ENCODE data around the gene PAX8. TPM values are rescaled to one million over a fixed set of nuclear protein-coding genes. Genes with fewer than 3 reads are reported as not detected.

PAX8 gene
- total RNA-seq, 1 donor from 2014 or later: 0.66 TPM

DNA sequence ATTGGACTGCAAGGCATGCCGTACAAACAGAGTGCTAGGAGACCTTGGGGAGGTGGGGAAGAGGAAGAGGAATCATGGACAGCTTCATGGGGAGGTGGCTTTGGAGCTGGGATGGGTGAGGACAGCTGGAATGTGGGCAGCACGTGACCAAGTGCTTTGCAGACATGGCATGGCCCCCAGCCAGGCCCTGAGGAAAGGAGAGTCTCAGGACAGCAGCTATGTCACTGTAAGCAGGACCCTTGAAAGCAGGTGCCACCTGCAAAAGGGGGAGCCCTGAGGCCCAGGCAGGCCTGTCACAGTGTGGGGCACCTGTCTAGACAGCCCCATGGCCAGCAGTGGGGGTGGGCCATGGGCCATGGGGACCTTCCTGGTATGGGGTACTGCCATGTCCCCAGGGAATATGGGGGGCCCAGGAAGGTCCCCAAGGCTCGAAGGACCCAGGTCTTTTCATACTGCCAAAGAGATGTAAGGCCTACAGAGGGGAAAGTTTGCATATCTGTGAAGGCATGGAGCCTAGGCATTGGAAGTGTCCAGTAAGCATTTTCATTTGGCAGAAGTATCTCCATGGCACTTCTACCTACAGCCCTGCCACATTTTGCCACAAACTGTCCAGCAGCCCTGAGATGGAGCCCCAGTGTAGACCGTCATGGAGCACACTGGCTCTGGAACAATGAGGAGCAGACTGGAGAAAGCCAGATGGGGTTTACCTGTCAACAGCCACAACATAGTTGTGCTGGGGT lies 9.9 kb downstream of the PAX8 start:
- intact Hi-C loops (cut with micrococcal nuclease): no loop called here

DNA sequence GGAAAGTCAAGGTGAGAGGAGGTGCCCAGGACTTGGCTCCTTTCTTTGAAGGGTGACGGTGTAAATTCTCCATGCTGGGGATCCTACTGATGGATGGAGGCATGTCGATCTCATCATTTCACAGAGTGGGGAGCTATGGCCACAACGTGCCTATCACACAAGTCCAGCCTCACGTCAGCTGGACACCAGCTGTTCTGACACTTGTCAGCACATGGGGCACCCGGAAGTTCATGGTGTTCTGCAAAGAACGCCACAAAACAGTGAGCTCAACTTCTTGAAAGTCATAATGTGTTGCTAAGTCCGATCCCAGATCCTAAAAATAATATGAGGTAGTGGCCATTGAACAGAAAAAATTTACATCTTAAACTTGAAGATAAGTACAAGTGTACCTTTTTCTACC lies 12.3 kb downstream of the PAX8 start:
- intact Hi-C loops (cut with micrococcal nuclease): no loop called here

DNA sequence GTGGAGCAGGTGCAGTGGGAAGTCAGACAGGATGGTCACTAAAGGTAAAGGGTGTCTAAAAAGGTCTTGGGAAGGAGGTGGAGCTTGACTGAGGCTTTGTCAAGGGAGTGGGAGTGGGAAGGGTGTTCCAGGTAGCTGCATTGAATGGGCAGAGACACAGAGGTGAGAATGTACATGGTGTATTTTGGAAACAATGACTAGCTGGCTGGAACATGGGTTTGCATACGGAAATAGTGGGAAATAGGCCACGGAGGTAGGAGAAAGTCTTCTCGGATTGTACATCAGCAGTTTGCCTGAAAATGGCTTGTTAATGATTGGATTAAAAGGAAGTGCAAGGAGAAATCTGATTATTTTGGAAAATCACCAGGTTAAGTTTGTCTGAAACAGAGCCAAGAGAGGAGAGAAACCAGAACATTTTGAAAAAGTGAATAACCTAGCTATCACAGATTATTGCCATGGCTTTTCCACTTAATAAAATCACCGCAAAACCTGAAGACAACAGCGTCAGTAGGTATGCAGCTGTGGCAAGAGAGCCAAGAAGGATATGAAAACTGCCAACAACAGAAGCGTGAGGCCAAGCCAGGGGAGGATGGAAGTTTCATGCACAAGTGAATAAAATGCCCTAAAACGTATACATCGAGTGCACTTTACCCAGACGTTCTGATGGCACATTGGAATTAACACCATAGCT lies 13.9 kb downstream of the PAX8 start:
- intact Hi-C loops (cut with micrococcal nuclease): no loop called here

DNA sequence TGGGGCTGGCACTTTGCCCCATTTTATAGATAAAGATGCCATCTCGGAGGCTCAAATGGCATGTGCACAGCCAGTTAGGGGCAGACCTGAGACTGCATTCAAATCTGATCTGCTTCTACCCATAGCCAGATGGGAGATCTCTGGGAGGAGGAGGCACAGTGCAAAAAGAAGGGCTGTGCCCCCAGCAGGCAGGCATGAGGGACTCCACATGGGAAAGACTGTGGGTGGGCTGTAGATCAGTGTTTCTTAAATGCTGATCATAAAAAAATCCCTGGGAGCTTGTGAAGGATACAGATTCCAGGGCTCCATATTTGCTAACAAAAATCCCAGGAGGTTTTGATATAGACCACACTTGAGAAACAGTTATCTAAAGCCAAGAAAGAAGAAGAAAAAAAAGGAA lies 15.2 kb downstream of the PAX8 start:
- intact Hi-C loops (cut with micrococcal nuclease): no loop called here

DNA sequence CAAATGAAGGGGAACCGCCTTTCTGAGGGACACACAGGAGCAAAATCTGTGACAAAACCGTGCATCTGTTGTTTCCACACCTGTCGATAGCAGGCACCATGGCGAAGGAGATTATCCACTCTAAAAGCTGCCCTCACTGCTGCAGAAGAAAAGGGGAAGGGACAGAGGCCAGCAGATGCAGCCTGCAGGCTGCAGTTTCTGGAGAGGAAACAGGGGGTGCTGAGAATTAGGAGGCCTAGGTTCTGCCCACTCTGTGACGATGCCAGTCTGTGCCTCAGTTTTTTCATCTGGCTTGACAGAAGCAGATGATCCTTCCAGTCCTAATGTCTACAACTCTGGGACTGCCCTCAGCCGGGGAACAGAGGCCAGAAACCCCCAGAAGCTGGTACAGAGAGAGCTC lies 17.7 kb downstream of the PAX8 start:
- intact Hi-C loops (cut with micrococcal nuclease): no loop called here

DNA sequence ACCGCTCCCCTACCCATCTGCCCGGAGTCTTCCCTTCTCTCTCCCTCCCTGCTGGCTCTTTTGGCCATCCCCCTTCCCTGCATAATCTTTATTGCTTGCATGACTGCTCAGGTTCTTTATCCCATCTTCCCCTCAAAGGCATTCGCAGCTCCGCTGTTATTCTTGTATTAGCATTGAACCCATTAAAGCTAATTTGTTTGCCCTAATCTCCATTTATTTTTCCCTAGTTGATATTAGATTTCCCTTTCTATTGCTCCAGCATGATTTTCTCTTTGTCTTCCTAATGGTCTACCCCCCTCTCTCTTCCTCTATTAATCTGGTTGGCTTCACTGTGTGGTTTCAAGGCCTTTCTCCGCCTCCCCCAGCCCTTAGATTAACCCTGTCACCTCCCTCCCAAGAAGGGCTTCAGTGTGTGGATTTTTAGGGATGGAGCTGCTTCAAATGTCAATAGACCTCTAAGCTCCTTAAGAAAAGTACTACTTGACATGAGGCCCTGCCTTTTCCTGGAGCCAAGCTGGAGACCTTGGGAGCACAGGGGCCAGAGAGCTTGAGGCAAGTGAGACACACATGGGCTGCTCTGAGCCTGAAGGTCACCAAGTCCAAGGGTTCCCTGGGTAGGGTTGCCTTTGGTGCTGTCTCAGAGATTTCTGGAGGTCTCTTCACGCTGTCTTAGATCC lies 20.1 kb downstream of the PAX8 start:
- intact Hi-C loops (cut with micrococcal nuclease): no loop called here

DNA sequence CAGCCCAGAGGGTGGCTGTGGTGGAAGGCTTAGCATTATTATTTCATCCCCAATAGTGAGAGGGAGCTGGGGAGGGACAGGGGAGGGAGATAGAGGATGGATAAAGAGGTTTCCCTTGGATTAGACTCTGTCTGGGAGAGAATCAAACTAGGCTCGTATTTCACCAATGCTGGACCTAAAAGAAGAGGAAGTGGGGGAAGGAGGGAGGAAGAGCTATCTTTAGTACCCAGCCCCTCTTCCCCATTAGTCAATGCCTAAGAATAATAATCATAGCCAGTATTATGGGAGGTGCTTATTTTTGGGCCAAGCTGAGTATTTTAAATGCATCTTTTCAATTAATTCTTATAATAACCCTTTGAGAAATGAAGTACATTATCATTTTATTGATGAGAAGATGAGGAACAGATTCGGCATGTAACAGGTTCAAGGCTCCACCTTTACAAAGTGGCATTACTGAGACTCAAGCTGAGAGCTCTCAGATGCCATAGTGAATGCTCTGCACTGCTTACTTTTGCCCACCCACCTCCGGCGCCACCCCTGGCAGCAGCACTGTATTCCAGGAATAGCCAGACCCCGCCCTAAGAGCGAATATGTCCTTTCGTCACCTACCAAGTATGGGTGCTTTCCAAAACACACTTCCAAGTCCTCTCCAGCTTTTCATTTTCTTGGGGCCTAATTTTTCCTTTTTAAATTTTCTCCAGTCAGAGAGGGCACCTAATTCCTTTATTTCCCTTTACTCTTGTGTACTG lies 21.0 kb downstream of the PAX8 start:
- intact Hi-C loops (cut with micrococcal nuclease): no loop called here

DNA sequence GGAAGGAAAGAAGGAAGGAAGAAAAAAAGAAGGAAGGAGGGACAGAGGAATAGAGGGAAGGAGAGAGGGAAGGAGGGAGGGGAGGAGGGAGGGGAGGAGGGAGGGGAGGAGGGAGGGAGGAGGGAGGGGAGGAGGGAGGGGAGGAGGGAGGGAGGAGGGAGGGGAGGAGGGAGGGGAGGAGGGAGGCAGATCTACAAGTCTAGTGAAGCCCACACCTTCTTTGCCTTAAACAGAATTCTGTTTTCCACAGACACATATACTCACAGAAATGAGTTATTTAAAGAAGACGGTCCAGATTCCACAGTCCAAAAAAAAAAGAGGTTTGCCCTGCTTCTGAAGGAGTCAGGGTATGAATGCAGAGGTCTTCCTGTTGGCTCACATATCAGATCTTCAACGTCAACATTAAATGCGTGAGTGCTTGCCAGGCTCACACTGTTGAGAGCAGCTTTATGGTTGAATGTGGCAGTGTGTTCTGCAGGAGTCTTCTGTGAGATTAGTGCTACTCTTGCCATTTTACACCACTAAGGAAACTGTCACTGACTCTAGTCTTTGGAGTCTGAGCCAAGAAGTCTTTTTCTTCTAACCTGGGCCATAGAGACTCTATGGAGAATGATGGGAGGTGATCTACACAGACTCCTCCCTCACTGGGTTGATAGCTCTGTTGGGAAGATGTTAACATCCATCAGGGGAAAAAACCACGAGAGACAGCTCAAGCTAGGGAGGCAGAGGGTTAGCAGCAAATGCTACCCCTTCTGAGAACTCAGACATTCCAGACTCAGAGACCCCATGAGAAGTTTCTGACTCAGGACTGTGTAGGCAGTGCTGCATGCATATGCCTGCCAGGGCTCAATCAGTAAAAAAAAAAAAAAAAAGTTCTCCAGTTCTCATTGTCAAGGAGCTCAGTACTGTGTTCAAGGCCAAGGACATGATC lies 23.3 kb downstream of the PAX8 start:
- intact Hi-C loops (cut with micrococcal nuclease): no loop called here

DNA sequence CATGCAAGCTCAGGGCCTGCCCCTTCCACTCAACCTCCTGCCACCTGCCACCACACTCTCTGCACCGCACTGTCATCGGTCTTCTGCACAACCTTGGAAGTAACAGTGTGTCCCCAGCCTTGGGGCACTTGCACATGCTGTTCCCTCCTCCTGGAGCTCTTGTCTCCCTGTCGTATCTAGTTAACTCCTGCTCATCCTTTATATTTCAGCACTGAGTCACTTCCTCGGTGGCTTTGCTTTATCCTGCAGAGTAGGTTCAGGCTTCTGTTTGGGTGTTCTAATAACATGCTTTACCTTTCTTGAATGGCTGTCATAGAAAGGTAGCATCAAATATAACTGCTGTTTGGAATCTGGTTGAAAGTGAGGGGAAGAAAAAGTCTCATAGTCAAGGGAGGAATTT lies 25.3 kb downstream of the PAX8 start:
- intact Hi-C loops (cut with micrococcal nuclease): no loop called here

DNA sequence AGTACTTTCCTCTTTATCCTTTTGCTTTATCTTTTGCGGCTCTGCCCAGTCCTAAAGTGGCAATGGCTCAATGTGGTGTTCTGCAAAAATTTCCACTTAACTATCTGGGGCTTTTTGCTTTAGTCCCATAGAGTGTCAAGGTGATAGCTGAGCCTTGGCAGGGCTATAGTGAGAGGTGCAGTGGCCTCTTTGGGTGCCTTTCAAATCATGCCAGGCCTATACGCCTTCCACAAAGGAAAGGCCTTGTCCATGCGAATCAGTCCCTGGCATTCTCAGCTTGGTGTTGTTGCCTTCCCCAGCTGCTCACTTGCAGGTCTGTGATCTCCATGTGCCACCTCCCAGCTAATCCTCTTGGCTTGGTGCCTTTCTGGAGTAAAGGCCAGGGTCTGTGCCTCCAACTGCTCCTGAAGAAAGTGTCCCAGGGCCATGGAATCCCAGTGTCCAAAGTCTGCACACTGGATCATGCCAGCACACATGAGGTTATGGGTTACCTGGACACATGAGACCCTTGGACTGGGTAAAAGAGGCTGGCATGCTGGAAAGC lies 26.6 kb downstream of the PAX8 start:
- intact Hi-C loops (cut with micrococcal nuclease): no loop called here

DNA sequence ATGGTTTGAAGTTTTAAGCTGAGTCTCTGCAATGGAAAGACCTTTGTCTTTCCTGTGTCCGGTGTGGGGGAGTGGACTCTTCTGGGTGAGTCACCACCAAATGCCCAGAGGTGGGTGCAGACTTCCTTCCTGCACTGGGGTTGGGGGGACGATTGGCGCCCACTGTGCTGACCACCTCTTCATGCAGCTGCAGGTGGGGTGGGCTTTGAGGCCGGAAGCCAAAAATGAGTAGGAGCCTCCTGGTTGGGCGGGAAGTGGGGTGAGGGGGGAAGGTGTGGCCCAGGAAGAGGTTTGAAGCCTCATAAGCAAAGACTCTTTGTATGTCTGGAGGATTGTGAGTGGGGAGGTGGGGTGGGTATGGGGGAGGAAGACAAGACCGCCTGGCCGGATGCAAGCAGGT lies 27.6 kb downstream of the PAX8 start:
- intact Hi-C loops (cut with micrococcal nuclease): loop anchor here (2.0 kb wide), 1 partner anchor 22 kb away; no protein-coding TSS in a partner anchor

DNA sequence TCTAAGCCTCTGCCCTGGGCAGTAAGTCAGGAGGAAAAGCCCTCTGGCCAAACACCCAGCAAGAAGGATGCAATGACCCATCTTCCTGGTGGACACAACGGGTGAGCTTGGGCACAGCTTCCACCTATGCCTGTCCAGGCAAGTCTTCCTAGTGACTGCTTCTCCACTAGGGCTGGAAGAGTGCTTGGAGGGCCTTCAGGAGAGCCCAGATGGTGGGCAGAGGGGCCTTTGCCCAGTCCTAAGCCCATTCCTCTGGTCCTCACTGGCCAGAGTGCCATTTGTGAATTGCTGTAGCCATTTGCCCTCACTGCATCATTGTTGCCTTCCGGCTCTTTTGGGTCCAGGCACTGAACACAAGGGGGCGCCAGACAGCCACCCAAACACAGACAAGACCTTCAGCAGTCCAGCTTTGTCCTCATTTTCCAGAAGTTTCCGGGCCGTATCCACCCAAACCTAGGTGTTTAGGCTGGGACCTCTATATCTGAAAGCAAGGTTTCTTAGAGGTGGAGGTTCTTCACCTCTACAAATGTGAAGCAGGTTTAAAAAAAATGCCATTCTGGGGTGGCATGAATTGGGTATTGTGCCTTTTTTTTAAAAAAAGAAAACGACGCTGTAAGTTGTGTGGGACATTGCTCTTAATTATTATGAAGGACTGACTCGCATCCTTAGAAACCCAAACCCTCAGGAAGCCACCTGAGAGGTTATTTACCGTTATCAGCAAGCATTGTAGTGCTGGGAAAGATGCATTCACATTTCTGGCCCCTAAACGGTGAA lies 29.5 kb downstream of the PAX8 start:
- intact Hi-C loops (cut with micrococcal nuclease): loop anchor here (1.0 to 5.0 kb wide), 7 partner anchors 45 to 169 kb away; no protein-coding TSS in a partner anchor

DNA sequence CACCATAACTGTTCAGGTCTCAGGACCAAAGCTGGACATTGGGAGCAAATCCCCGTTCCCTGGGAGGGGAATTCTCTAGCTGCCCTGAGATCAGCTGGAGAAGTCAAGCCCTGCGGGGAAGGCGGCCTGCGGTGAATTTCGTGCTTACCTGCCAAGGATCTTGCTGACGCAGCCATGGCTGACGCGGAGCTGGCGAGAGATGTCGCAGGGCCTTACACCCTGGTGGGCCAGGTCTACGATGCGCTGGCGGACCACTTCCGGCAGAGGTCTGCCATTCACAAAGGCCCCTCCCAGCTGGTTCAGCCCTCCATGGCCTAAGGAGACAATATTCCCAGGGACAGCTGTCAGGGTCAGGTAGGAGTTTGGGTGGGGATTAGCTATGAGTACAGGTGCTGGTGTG lies 32.1 kb downstream of the PAX8 start:
- intact Hi-C loops (cut with micrococcal nuclease): loop anchor here (5.0 kb wide), 2 partner anchors 51 to 146 kb away; no protein-coding TSS in a partner anchor

DNA sequence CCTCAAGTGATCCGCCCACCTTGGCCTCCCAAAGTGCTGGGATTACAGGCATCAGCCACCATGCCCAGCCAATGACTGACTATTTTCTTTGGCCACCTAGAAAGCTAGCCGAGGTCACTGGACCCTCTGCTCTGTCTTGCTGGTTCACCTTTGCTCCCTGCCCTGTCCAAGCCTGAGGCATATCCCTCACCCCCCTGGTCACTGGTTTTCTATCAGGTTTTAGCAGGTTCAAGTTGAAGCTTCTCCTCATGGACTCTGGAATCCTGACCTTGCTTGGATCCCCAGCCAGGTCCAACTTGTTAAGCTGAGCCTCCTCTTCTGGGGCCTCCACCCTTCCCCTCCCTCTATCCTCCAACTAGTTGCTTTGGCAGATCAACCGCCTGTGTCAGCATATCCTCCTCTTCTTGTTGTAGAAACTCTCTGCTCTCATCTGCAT lies 33.4 kb downstream of the PAX8 start:
- intact Hi-C loops (cut with micrococcal nuclease): loop anchor here (5.0 kb wide), 2 partner anchors 52 to 147 kb away; no protein-coding TSS in a partner anchor

DNA sequence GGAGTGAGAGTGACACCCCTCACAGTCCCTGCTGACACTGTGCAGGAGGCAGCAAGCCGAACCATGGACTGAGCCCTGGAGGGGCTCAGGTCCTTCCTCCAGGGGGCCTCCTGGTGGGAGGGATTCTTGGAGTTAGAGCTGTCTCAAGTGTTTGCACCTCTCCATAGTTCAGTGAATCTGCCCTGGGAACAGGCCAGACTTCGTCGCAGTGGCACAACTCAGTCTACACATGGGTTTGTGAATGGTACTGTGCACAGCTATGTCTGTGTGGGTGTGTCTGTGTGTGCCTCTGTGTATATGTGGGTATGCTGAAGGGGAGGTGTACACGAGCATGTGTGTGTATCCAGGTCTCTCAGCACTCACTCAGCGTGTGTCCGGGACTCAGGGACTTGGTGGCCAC lies 36.4 kb downstream of the PAX8 start:
- intact Hi-C loops (cut with micrococcal nuclease): no loop called here

DNA sequence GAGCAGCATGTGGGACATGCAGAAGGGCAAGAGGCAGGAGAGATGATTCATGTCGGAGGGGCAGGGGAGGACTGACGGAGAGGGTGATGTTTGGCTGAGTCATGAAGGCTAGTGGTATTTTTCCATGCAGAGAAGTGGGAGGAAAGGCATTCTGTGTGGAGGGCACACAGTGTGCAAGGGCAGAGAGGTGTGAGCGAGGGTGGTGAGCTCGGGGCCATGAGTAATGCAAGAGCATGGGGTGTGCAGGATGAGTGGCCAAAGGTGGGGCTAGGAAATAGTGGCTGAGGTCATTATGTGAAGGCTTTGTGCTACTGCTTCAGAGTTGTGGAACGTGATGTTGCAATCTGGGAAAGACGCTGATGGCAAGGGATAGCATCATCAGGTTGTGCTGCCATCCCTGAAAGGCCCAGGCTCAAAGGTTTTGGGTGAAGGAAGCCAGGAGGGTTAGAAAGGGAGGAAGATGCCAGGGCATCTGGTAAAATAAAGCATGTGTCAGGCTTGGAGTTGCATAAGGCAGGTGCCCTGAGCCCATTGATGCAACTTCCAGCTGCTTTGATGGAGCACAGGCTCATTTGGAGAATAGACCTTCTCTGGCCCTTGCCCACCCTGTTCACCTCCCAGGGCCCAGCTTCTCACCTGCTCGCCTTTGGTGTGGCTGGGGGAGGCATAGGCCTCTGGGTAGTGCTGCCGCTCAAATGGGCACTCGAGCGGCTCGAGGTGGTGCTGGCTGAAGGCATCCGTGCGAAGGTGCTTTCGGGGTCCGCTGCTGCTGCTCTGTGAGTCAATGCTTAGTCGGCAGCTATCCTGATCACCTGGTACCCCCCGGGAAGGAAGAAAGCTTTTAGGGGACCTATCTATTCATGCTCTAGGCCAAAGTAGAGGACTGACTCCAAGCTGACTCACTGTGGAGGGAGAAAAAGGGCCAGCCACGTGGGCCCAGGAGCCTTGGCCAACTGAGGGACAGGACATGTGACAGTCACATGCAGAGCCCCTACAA lies 37.5 kb downstream of the PAX8 start:
- intact Hi-C loops (cut with micrococcal nuclease): no loop called here

DNA sequence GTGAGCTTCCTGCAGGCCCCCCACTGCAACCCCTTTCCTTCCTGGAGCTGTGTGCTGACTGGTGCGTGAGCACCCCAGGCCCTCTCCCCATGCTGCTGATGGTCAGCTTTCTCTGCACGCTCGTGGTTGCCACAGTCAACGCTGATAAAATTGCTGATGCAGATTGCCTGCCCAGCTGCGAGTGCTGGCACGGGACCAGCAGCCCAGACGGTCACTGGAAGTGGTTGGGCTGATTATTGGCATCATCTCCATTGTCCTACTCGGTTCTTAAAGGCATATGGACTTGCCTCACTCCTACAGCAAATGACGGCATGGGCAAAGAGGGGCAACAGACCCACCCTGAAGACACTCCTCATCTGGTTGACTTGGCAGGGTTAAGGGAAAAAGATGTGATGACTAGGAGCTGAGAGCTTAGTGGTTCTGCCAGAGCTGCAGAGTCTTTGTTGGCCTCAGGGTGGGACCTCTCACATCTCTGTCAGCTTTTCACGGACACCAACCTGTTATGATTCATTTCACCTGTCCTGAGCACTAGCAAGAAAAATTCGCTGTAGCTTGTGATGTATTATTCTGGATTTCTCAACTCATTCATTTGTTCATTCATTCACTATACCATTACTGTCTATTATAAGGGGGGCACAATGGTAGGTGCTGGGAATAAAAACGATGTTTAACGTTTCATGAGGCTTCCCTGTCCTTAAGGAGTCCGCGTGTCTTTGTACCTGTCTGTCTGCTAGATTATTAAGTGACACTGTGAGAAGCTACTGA lies 38.4 kb downstream of the PAX8 start:
- intact Hi-C loops (cut with micrococcal nuclease): no loop called here
